HL-60 (cell line): Measurements from ENCODE around the gene STIP1.

Experiments
- DNase-seq, 2 experiments: peaks; one replicate each; pipeline ENCODE4 v3.0.0-alpha.2; 2010 to 2020; ENCODE audit warnings: low read depth in 1 of 2, low spot score in 1 of 2
- H3K27ac ChIP-seq: fragments of 250-450 bp; sonication (Bioruptor Pico); replicated peaks from 2 replicates; pipeline ENCODE4 v1.5.1; 2020; ENCODE audit warnings: mild to moderate bottlenecking, moderate library complexity
- H3K27me3 ChIP-seq: fragments of 250-450 bp; sonication (Bioruptor Pico); 2 replicates; pipeline ENCODE4 v1.5.1; 2021; ENCODE audit warnings: mild to moderate bottlenecking, moderate library complexity; ENCODE audit not compliant: insufficient read depth, poor library complexity, severe bottlenecking
- H3K4me3 ChIP-seq: replicated peaks from 2 replicates; pipeline ENCODE4 v1.5.1; 2011; ENCODE audit warnings: mild to moderate bottlenecking, control low read depth, low read length; ENCODE audit not compliant: insufficient read depth
- CTCF ChIP-seq: IDR thresholded peaks from one replicate; pipeline ENCODE4 v1.5.1; 2011; ENCODE audit warnings: low read length, control low read depth, inconsistent platforms; ENCODE audit not compliant: insufficient read depth
- GABPA ChIP-seq: IDR thresholded peaks from 2 replicates; pipeline ENCODE4 v1.6.1; 2012; ENCODE audit warnings: low read depth
- POLR2AphosphoS5 ChIP-seq: IDR thresholded peaks from 2 replicates; pipeline ENCODE4 v1.6.1; 2012; ENCODE audit warnings: low read depth
- REST ChIP-seq: IDR thresholded peaks from 2 replicates; pipeline ENCODE4 v1.6.1; 2012; ENCODE audit warnings: low read depth; ENCODE audit not compliant: insufficient replicate concordance
- SPI1 ChIP-seq: IDR thresholded peaks from 2 replicates; pipeline ENCODE4 v1.6.1; 2012; ENCODE audit warnings: low read depth, mild to moderate bottlenecking, borderline replicate concordance

Gene STIP1

DNA sequence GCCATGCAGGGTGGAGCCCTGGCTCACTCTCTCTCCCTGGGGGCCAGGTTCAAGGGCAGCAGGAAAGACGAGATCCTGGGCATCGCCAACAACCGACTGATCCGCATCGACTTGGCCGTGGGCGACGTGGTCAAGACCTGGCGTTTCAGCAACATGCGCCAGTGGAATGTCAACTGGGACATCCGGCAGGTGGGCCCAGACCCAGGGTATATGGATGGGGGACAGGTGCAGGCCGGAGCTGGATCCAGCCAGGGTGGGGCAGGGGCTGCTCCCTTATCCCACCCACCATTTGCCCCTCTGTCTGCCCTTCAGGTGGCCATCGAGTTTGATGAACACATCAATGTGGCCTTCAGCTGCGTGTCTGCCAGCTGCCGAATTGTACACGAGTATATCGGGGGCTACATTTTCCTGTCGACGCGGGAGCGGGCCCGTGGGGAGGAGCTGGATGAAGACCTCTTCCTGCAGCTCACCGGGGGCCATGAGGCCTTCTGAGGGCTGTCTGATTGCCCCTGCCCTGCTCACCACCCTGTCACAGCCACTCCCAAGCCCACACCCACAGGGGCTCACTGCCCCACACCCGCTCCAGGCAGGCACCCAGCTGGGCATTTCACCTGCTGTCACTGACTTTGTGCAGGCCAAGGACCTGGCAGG is 37.2 kb downstream of the STIP1 start:
- no peaks in the 10 kb centered on the region for H3K27me3 ChIP-seq
- H3K27ac ChIP-seq: no peak overlapping the region
- H3K4me3 ChIP-seq: no peak overlapping the region
- no peak for TF ChIP-seq POLR2AphosphoS5
- TF ChIP-seq REST: no peak
- DNase-seq: no peak

DNA sequence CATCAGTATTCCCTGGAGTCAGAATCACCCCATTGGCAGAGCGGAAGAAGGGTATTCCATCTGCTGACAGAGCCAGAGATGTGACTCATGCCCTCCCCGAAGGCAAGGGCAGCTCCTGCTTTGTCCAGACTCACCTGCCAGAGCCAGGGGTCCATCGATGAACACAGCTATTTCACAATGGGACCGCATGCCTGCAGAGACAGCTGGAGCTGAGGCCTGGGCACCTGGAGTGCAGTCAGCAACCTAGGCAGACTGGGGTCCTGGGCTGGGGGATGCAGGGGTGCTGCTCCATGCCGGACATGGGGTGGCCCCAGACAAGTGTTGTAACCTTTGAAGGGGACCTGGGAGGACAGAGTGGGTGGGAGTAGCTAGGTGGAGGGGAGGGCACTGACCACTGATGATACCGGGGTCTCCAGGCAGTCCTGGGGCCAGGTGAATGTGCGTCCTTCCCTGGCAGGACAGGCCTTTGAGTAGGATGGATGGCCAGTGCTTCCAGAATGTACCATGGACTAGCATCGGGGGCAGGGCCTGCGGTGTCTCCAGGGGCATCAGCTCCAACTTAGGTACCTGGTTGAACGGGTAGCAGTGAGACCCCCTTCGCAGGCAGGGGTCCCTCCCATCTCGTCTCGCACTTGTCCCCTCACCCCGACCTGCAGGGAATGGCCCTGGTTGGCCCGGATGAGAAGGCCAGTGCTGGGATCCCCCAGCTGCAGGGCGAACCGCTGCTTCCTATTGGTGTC is 38.4 kb downstream of the STIP1 start:
- H3K4me3 ChIP-seq: no peak overlapping the region

GRCh38 chr11:64224891-64225607 is 39.1 kb downstream of the STIP1 start:
- H3K27me3 ChIP-seq: no peaks in the 10 kb centered on the region
- H3K4me3 ChIP-seq: peak overlapping the region; percentile 71
- peak in 1 of 2 experiments; percentile 26 for DNase-seq
- peak overlapping the region; percentile 78 for H3K27ac ChIP-seq
- peak; percentile 70 for TF ChIP-seq SPI1
- no peak for TF ChIP-seq REST

More for the DNA sequence above, 38.4 kb downstream of the STIP1 start:
- Histone ChIP-seq H3K27me3 (no peaks in the 10 kb centered on the region), H3K27ac (peak overlapping the region; percentile 78)
- TF ChIP-seq REST (no peak), POLR2AphosphoS5 (peak; percentile 65)
- no peak for DNase-seq

GRCh38 chr11:64225608-64226506 is 39.9 kb downstream of the STIP1 start, which contains the start of the genes NUDT22 and TRPT1:
Gene NUDT22 (plus strand): TSS chr11:64226274. CDS start chr11:64226653, 379 bp downstream.
Gene TRPT1 (minus strand): TSS chr11:64226186. CDS start chr11:64225860, 326 bp downstream.
- TF ChIP-seq CTCF: peak; percentile 19
- peak; percentile 77 for TF ChIP-seq GABPA
- TF ChIP-seq POLR2AphosphoS5: peak; percentile 58; the same call in 1 of the 2 replicates
- peak; percentile 91 for TF ChIP-seq SPI1
- TF ChIP-seq REST: no peak
- peak; percentile 85 to 92 for DNase-seq
- Histone ChIP-seq H3K27ac (peak within 1 kb of the TSS; percentile 78), H3K27me3 (no peaks in the 10 kb centered on the region), H3K4me3 (peak within 1 kb of the TSS; percentile 71)
